T-cell (primary cell): ENCODE measurements around the gene SPPL2A. TPM values are rescaled to one million over a fixed set of nuclear protein-coding genes. Genes with fewer than 3 reads are reported as not detected.

Experiments
- ATAC-seq, 4 experiments: fragments of 200-7000 bp in 3 of 4; fragments of 150-1000 bp in 1 of 4; cut with Tn5 transposase; replicated peaks in 1 of 4; 1 replicate in 3 of 4; 2 replicates in 1 of 4; pipeline ENCODE4 v1.10.0; 2021; ENCODE audit warnings: moderate library complexity in 3 of 4, mild to moderate bottlenecking in 2 of 4, moderate number of reproducible peaks in 1 of 4
- CTCF ChIA-PET, 2 donors: fragments of 300-600 bp; sonication (Branson Sonifier 250); formaldehyde crosslinking; loops; one replicate each; lab custom pipeline; 2022; ENCODE audit warnings: antibody characterized with exemption in 2 of 2; lab: Charles Lee
- POLR2A ChIA-PET, 2 donors: fragments of 300-600 bp; sonication (Branson Sonifier 250); formaldehyde crosslinking; loops; one replicate each; lab custom pipeline; 2022; ENCODE audit warnings: antibody characterized with exemption in 2 of 2; lab: Charles Lee
- DNase-seq, 35 experiments: peaks; one replicate each; pipeline versions ENCODE4 v3.0.0 to v3.0.0-alpha.2; 2013 to 2023
- H3K27ac ChIP-seq: one replicate; pipeline ENCODE4 v1.5.1; 2013; ENCODE audit warnings: low read length
- H3K27me3 ChIP-seq, 2 experiments: replicated peaks in 1 of 2; 1 replicate in 1 of 2; 2 replicates in 1 of 2; pipeline versions ENCODE4 v1.6.1 to v1.7.0; 2013; ENCODE audit warnings: low read length in 1 of 2, mixed read lengths in 1 of 2; ENCODE audit not compliant: control insufficient read depth in 2 of 2, insufficient read depth in 2 of 2; ENCODE audit errors: extremely low read depth in 1 of 2
- H3K36me3 ChIP-seq, 2 donors: 1 replicate in 1 of 2; 2 replicates in 1 of 2; pipeline versions ENCODE4 v1.6.1 to v1.7.0; 2013; ENCODE audit warnings: low read length in 1 of 2; ENCODE audit not compliant: control insufficient read depth in 2 of 2, insufficient read depth in 1 of 2; ENCODE audit errors: extremely low read depth in 1 of 2
- H3K4me1 ChIP-seq, 2 experiments: 1 replicate in 1 of 2; 2 replicates in 1 of 2; pipeline versions ENCODE4 v1.6.1 to v1.7.0; 2013; ENCODE audit warnings: low read length in 2 of 2, mixed read lengths in 1 of 2; ENCODE audit not compliant: insufficient read depth in 2 of 2, control insufficient read depth in 1 of 2; ENCODE audit errors: extremely low read depth in 1 of 2
- H3K4me3 ChIP-seq, 2 donors: 1 replicate in 1 of 2; 2 replicates in 1 of 2; pipeline versions ENCODE4 v1.5.1 to v1.7.0; 2013; ENCODE audit warnings: mild to moderate bottlenecking in 2 of 2, low read length in 1 of 2, moderate library complexity in 1 of 2; ENCODE audit not compliant: control insufficient read depth in 1 of 2; ENCODE audit errors: extremely low read depth in 1 of 2
- H3K9me3 ChIP-seq: 2 replicates; pipeline ENCODE4 v1.7.0; 2013
- H3K27ac Mint-ChIP-seq, 2 donors: one replicate each; pipeline ENCODE4 v1.8.0; 2020 to 2021; ENCODE audit warnings: mild to moderate bottlenecking in 2 of 2, mixed read lengths in 2 of 2
- H3K27me3 Mint-ChIP-seq, 2 donors: one replicate each; pipeline ENCODE4 v1.8.0; 2021 to 2022; ENCODE audit warnings: mixed read lengths in 2 of 2
- H3K36me3 Mint-ChIP-seq: one replicate; pipeline ENCODE4 v1.8.0; 2021; ENCODE audit warnings: mixed read lengths
- H3K4me1 Mint-ChIP-seq, 3 donors: one replicate each; pipeline ENCODE4 v1.8.0; 2020 to 2022; ENCODE audit warnings: mixed read lengths in 3 of 3, mild to moderate bottlenecking in 1 of 3
- H3K4me3 Mint-ChIP-seq, 3 donors: one replicate each; pipeline ENCODE4 v1.8.0; 2020 to 2022; ENCODE audit warnings: mild to moderate bottlenecking in 3 of 3, mixed read lengths in 3 of 3, moderate library complexity in 3 of 3
- H3K9me3 Mint-ChIP-seq, 3 donors: one replicate each; pipeline ENCODE4 v1.8.0; 2020 to 2022; ENCODE audit warnings: mixed read lengths in 3 of 3
- WGBS: methylation state at CpG from one replicate; pipeline ENCODE4 v1.1.5; 2013; ENCODE audit warnings: missing lambda C conversion rate; ENCODE audit not compliant: insufficient coverage; 5-methylcytosine and 5-hydroxymethylcytosine counted together
- total RNA-seq, 35 experiments: library from RNA in 6 of 35; stranded (reverse) in 6 of 35; fragments of 120-200 nt in 1 of 35; gene quantifications; one replicate each; pipeline versions ENCODE4 v1.2.1 to v1.2.4 and lab custom pipeline; 2013 to 2026

Gene SPPL2A
- total RNA-seq, 5 donors from 2014 or later (not counting 1 experiment from before 2014, with no cell fraction given): 32.2 to 56.9 (median 48.8) TPM

GRCh38 chr15:50676799-50677483 is 88.6 kb downstream of the SPPL2A start:
- H3K4me1 Mint-ChIP-seq: peaks cover 33 to 42% (median 38%) of the 10 kb centered on the region in 3 donors
- H3K27ac ChIP-seq: no peak overlapping the region
- H3K4me3 Mint-ChIP-seq: no peak overlapping the region
- no peaks in the 10 kb centered on the region for H3K9me3 ChIP-seq
- H3K27me3 ChIP-seq: no peaks in the 10 kb centered on the region
- no peaks in the 10 kb centered on the region for H3K27me3 Mint-ChIP-seq
- peaks cover 3 to 11% of the 10 kb centered on the region in 2 experiments for H3K4me1 ChIP-seq
- ChIA-PET CTCF (interaction anchor here (0.5 to 1.9 kb wide), 4 partner anchors 10 to 252 kb away, joined by 4 to 6 read pairs (median 4); no protein-coding TSS in a partner anchor), POLR2A (no interaction called here)
- H3K4me3 ChIP-seq: no peak overlapping the region
- DNase-seq: no peak
- H3K36me3 Mint-ChIP-seq: peaks cover 10% of the 10 kb centered on the region
- peaks cover 0 to 9% of the 10 kb centered on the region in 2 donors for H3K36me3 ChIP-seq
- 90% methylated on average over 2 of the region's 6 CpGs for WGBS
- H3K27ac Mint-ChIP-seq: peak overlapping the region in 1 of 2 donors; percentile 1
- no peaks in the 10 kb centered on the region for H3K9me3 Mint-ChIP-seq
- no peak for ATAC-seq

- Mint-ChIP-seq H3K27me3 (no peaks in the 10 kb centered on the region), H3K9me3 (no peaks in the 10 kb centered on the region), H3K4me1 (peaks cover 31 to 38% (median 33%) of the 10 kb centered on the region in 3 donors), H3K36me3 (peaks cover 4% of the 10 kb centered on the region), H3K27ac (no peak overlapping the region), H3K4me3 (no peak overlapping the region)
- H3K27me3 ChIP-seq: no peaks in the 10 kb centered on the region
- ChIA-PET POLR2A (no interaction called here), CTCF (interaction anchor here (0.6 to 1.9 kb wide), 8 partner anchors 8 to 211 kb away, joined by 3 to 6 read pairs (median 4); no protein-coding TSS in a partner anchor)
- DNase-seq: peak in 2 of 35 experiments; percentile 6 to 60
- no peak for ATAC-seq
- no peaks in the 10 kb centered on the region for H3K9me3 ChIP-seq
- H3K4me1 ChIP-seq: peaks cover 3 to 11% of the 10 kb centered on the region in 2 experiments
- no peak overlapping the region for H3K4me3 ChIP-seq
- H3K27ac ChIP-seq: no peak overlapping the region
- H3K36me3 ChIP-seq: peaks cover 0 to 6% of the 10 kb centered on the region in 2 donors
Observed at GRCh38 chr15:50675535-50676144, 89.9 kb downstream of the SPPL2A start.

- peaks cover 2 to 10% of the 10 kb centered on the region in 2 donors for H3K36me3 ChIP-seq
- no CpG with 5 or more reads among the region's 2 CpGs for WGBS
- Mint-ChIP-seq H3K36me3 (peaks cover 8% of the 10 kb centered on the region), H3K27ac (no peak overlapping the region), H3K9me3 (no peaks in the 10 kb centered on the region), H3K4me1 (peaks cover 30 to 37% (median 30%) of the 10 kb centered on the region in 3 donors), H3K4me3 (no peak overlapping the region), H3K27me3 (no peaks in the 10 kb centered on the region)
- ChIA-PET CTCF (interaction anchor here (0.6 kb wide), 2 partner anchors 77 to 250 kb away, joined by 5 to 13 read pairs; no protein-coding TSS in a partner anchor), POLR2A (interaction anchor here in 1 of 2 donors (1.1 kb wide), 1 partner anchor 208 kb away, joined by 3 read pairs; no protein-coding TSS in a partner anchor)
- no peak for DNase-seq
- no peak overlapping the region for H3K27ac ChIP-seq
- H3K4me3 ChIP-seq: no peak overlapping the region
- H3K9me3 ChIP-seq: no peaks in the 10 kb centered on the region
- no peaks in the 10 kb centered on the region for H3K4me1 ChIP-seq
- no peaks in the 10 kb centered on the region for H3K27me3 ChIP-seq
- ATAC-seq: no peak
Observed at GRCh38 chr15:50670115-50670514, 95.4 kb downstream of the SPPL2A start.

DNA sequence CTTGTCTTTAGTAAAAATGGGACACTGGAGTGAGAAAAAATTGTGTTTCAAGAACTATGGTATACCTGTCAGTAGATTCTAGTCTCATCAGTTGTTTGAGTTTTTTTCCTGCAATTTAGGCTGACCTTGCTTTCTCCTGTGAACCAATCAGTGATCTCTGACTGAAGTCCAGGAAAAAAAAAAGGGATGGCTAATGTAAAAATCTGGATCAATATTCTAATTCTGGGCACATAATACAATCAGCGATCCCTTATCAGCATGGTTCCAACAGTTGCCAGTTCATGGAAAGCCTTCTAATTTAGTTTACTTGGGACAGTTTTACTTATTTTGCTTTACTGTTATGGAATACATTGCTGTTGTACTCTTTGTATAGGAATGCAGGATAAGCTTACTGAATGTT is 95.9 kb downstream of the SPPL2A start:
- Mint-ChIP-seq H3K36me3 (peaks cover 8% of the 10 kb centered on the region), H3K27ac (no peak overlapping the region), H3K4me1 (peaks cover 25 to 32% (median 30%) of the 10 kb centered on the region in 3 donors), H3K27me3 (no peaks in the 10 kb centered on the region), H3K9me3 (no peaks in the 10 kb centered on the region), H3K4me3 (no peak overlapping the region)
- no peaks in the 10 kb centered on the region for H3K27me3 ChIP-seq
- DNase-seq (no peak), ATAC-seq (no peak)
- no peak overlapping the region for H3K4me3 ChIP-seq
- H3K27ac ChIP-seq: no peak overlapping the region
- H3K4me1 ChIP-seq: no peaks in the 10 kb centered on the region
- no CpG with 5 or more reads among the region's 1 CpG for WGBS
- POLR2A ChIA-PET: no interaction called here
- CTCF ChIA-PET: interaction anchor here (0.6 kb wide), 2 partner anchors 77 to 429 kb away, joined by 7 to 13 read pairs; no protein-coding TSS in a partner anchor
- H3K36me3 ChIP-seq: peaks cover 2 to 10% of the 10 kb centered on the region in 2 donors
- no peaks in the 10 kb centered on the region for H3K9me3 ChIP-seq

- peaks cover 11% of the 10 kb centered on the region for H3K36me3 Mint-ChIP-seq
- POLR2A ChIA-PET: interaction anchor here in 1 of 2 donors (0.5 to 0.6 kb wide), 2 partner anchors 47 to 329 kb away, joined by 5 to 8 read pairs; no protein-coding TSS in a partner anchor
- no peak overlapping the region for H3K27ac Mint-ChIP-seq
- H3K4me1 Mint-ChIP-seq: peaks cover 20 to 28% (median 27%) of the 10 kb centered on the region in 3 donors
- H3K27ac ChIP-seq: no peak overlapping the region
- 86% methylated on average over 2 of the region's 5 CpGs for WGBS
- CTCF ChIA-PET: interaction anchor here (0.6 to 2.2 kb wide), 2 partner anchors 11 to 29 kb away, joined by 6 to 10 read pairs; no protein-coding TSS in a partner anchor
- no peaks in the 10 kb centered on the region for H3K27me3 Mint-ChIP-seq
- H3K9me3 ChIP-seq: no peaks in the 10 kb centered on the region
- no peak overlapping the region for H3K4me3 Mint-ChIP-seq
- H3K9me3 Mint-ChIP-seq: no peaks in the 10 kb centered on the region
- H3K4me1 ChIP-seq: no peaks in the 10 kb centered on the region
- H3K36me3 ChIP-seq: peaks cover 2 to 17% of the 10 kb centered on the region in 2 donors
- ATAC-seq (no peak), DNase-seq (no peak)
- H3K4me3 ChIP-seq: no peak overlapping the region
- no peaks in the 10 kb centered on the region for H3K27me3 ChIP-seq
Observed at GRCh38 chr15:50665938-50666337, 99.6 kb downstream of the SPPL2A start.

GRCh38 chr15:50655555-50655954 is 110.0 kb downstream of the SPPL2A start:
- 100% methylated on average over 2 of the region's 4 CpGs for WGBS
- DNase-seq (no peak), ATAC-seq (no peak)
- H3K4me1 ChIP-seq: no peaks in the 10 kb centered on the region
- no peak overlapping the region for H3K4me3 Mint-ChIP-seq
- no peaks in the 10 kb centered on the region for H3K9me3 Mint-ChIP-seq
- H3K4me1 Mint-ChIP-seq: peaks cover 0 to 12% (median 5%) of the 10 kb centered on the region in 3 donors
- H3K9me3 ChIP-seq: no peaks in the 10 kb centered on the region
- no peaks in the 10 kb centered on the region for H3K27me3 Mint-ChIP-seq
- no peak overlapping the region for H3K4me3 ChIP-seq
- H3K27me3 ChIP-seq: no peaks in the 10 kb centered on the region
- H3K27ac ChIP-seq: no peak overlapping the region
- peaks cover 40% of the 10 kb centered on the region for H3K36me3 Mint-ChIP-seq
- POLR2A ChIA-PET: interaction anchor here (0.7 kb wide), 2 partner anchors 16 to 105 kb away, joined by 3 to 5 read pairs; no protein-coding TSS in a partner anchor
- peaks cover 2 to 62% of the 10 kb centered on the region in 2 donors for H3K36me3 ChIP-seq
- H3K27ac Mint-ChIP-seq: no peak overlapping the region
- CTCF ChIA-PET: no interaction called here
